ENCODE results near the gene CFAP20DC.
A peak's percentile ranks its signal among the peaks of the same experiment; 100 is the strongest.

CFAP20DC gene

GRCh38 chr3:58996730-58997129, 53.1 kb downstream of the CFAP20DC start:
- Histone ChIP-seq H3K9ac (ENCODE audit: low read length) (no peak overlapping the region), H2AFZ (ENCODE audit: low read length) (no peak overlapping the region), H3K4me3 (ENCODE audit: low read length) (no peak overlapping the region), H3K27me3 (replicated peaks; ENCODE audit: insufficient read depth, low read length) (no peaks in the 10 kb centered on the region), H3K4me2 (ENCODE audit: low read depth, low read length) (no peak overlapping the region), H3K79me2 (ENCODE audit: low read length) (no peaks in the 10 kb centered on the region), H3K27ac (ENCODE audit: low read length) (no peak overlapping the region), H3K9me3 (replicated peaks; ENCODE audit: insufficient read depth, low read length) (no peaks in the 10 kb centered on the region), H3K36me3 (replicated peaks; ENCODE audit: insufficient read depth, low read length) (no peaks in the 10 kb centered on the region), H3K4me1 (ENCODE audit: low read length) (no peaks in the 10 kb centered on the region), H3F3A (ENCODE audit: insufficient read depth, low read length) (no peaks in the 10 kb centered on the region), H3K9me2 (replicated peaks; ENCODE audit: insufficient read depth, low read length) (no peaks in the 10 kb centered on the region), H4K20me1 (ENCODE audit: insufficient read depth, low read length) (no peaks in the 10 kb centered on the region)
- no peak for DNase-seq
- TF ChIP-seq EZH2 (optimal IDR thresholded peaks at IDR 0.05; ENCODE audit: low read depth, low read length) (no peak), EZH2phosphoT487 (IDR thresholded peaks at IDR 0.05; ENCODE audit: low read length) (no peak), CTCF (IDR thresholded peaks at IDR 0.05; ENCODE audit: low read length) (no peak)

GRCh38 chr3:58994746-58995330, 55.0 kb downstream of the CFAP20DC start:
- H3K9me2 ChIP-seq (replicated peaks; ENCODE audit: insufficient read depth, low read length) = no peaks in the 10 kb centered on the region
- no peaks in the 10 kb centered on the region for H4K20me1 ChIP-seq (ENCODE audit: insufficient read depth, low read length)
- H3K4me1 ChIP-seq (ENCODE audit: low read length) = no peaks in the 10 kb centered on the region
- H3K9ac ChIP-seq (ENCODE audit: low read length) = no peak overlapping the region
- peak; percentile 75 for DNase-seq
- no peaks in the 10 kb centered on the region for H3K9me3 ChIP-seq (replicated peaks; ENCODE audit: insufficient read depth, low read length)
- H3K36me3 ChIP-seq (replicated peaks; ENCODE audit: insufficient read depth, low read length) = no peaks in the 10 kb centered on the region
- H3K27ac ChIP-seq (ENCODE audit: low read length) = no peak overlapping the region
- H3K79me2 ChIP-seq (ENCODE audit: low read length) = no peaks in the 10 kb centered on the region
- no peak overlapping the region for H3K4me3 ChIP-seq (ENCODE audit: low read length)
- TF ChIP-seq EZH2phosphoT487 (IDR thresholded peaks at IDR 0.05; ENCODE audit: low read length) (no peak), EZH2 (optimal IDR thresholded peaks at IDR 0.05; ENCODE audit: low read depth, low read length) (no peak), CTCF (IDR thresholded peaks at IDR 0.05; ENCODE audit: low read length) (peak; percentile 79)
- no peaks in the 10 kb centered on the region for H3K27me3 ChIP-seq (replicated peaks; ENCODE audit: insufficient read depth, low read length)
- peak overlapping the region; percentile 43 for H3K4me2 ChIP-seq (ENCODE audit: low read depth, low read length)
- H3F3A ChIP-seq (ENCODE audit: insufficient read depth, low read length) = no peaks in the 10 kb centered on the region
- peak overlapping the region; percentile 69 for H2AFZ ChIP-seq (ENCODE audit: low read length)

- Histone ChIP-seq H3K4me1 (ENCODE audit: low read length) (no peaks in the 10 kb centered on the region), H2AFZ (ENCODE audit: low read length) (no peak overlapping the region), H3K9ac (ENCODE audit: low read length) (no peak overlapping the region), H3K9me3 (replicated peaks; ENCODE audit: insufficient read depth, low read length) (no peaks in the 10 kb centered on the region), H3K4me2 (ENCODE audit: low read depth, low read length) (no peak overlapping the region), H3F3A (ENCODE audit: insufficient read depth, low read length) (no peaks in the 10 kb centered on the region), H3K27me3 (replicated peaks; ENCODE audit: insufficient read depth, low read length) (no peaks in the 10 kb centered on the region), H3K27ac (ENCODE audit: low read length) (no peak overlapping the region), H3K4me3 (ENCODE audit: low read length) (no peak overlapping the region), H3K36me3 (replicated peaks; ENCODE audit: insufficient read depth, low read length) (no peaks in the 10 kb centered on the region), H3K9me2 (replicated peaks; ENCODE audit: insufficient read depth, low read length) (no peaks in the 10 kb centered on the region), H3K79me2 (ENCODE audit: low read length) (no peaks in the 10 kb centered on the region), H4K20me1 (ENCODE audit: insufficient read depth, low read length) (no peaks in the 10 kb centered on the region)
- DNase-seq = no peak
- TF ChIP-seq EZH2 (optimal IDR thresholded peaks at IDR 0.05; ENCODE audit: low read depth, low read length) = no peak
- TF ChIP-seq CTCF (IDR thresholded peaks at IDR 0.05; ENCODE audit: low read length) = no peak
- no peak for TF ChIP-seq EZH2phosphoT487 (IDR thresholded peaks at IDR 0.05; ENCODE audit: low read length)
Measured at GRCh38 chr3:58993547-58993946, 56.3 kb downstream of the CFAP20DC start.
